Endothelial cell of umbilical vein (primary cell): ENCODE results near the gene TNRC6B.
"Not testable (repeated sequence)": the region's sequence is repeated elsewhere in the genome, so short reads cannot be mapped to it uniquely, and the experiment has no call there.

Source experiments
- EZH2 ChIP-seq: IDR thresholded peaks from 2 replicates; pipeline ENCODE4 v1.6.1; 2012; ENCODE audit warnings: borderline replicate concordance, low read depth, mild to moderate bottlenecking, moderate library complexity, low read length, inconsistent platforms; ENCODE audit not compliant: severe bottlenecking
- FOS ChIP-seq: IDR thresholded peaks from 2 replicates; pipeline ENCODE4 v1.6.1; 2011; ENCODE audit warnings: mild to moderate bottlenecking, low read length, moderate library complexity, borderline replicate concordance; ENCODE audit not compliant: insufficient read depth
- GATA2 ChIP-seq: IDR thresholded peaks from 2 replicates; pipeline ENCODE4 v1.7.0; 2011; ENCODE audit warnings: low read depth, mild to moderate bottlenecking, moderate library complexity, mixed read lengths, low read length; ENCODE audit not compliant: insufficient read length, insufficient read depth
- JUN ChIP-seq: IDR thresholded peaks from 2 replicates; pipeline ENCODE4 v1.6.1; 2011; ENCODE audit warnings: borderline replicate concordance, low read depth; ENCODE audit not compliant: insufficient read length, insufficient read depth
- MYC ChIP-seq: IDR thresholded peaks from one replicate; pipeline ENCODE4 v1.6.1; 2011; ENCODE audit warnings: mild to moderate bottlenecking, low read depth, low read length
- POLR2A ChIP-seq: IDR thresholded peaks from 2 replicates; pipeline ENCODE4 v1.6.1; 2012; ENCODE audit warnings: low read depth, mild to moderate bottlenecking, control low read depth, low read length
- POLR2AphosphoS5 ChIP-seq: IDR thresholded peaks from 2 replicates; pipeline ENCODE4 v1.6.1; 2012; ENCODE audit warnings: low read depth, mild to moderate bottlenecking, control low read depth, low read length, moderate library complexity; ENCODE audit not compliant: insufficient read depth
- TF ChIP-seq, protein P1 (sequence below), 2 donors: IDR thresholded peaks; 1 replicate in 1 of 2; 2 replicates in 1 of 2; pipeline ENCODE4 v1.5.1; 2011; ENCODE audit warnings: low read length in 2 of 2, mild to moderate bottlenecking in 2 of 2, moderate library complexity in 2 of 2, control low read depth in 1 of 2, inconsistent platforms in 1 of 2, low read depth in 1 of 2; ENCODE audit not compliant: insufficient read depth in 1 of 2; ENCODE audit errors: extremely low read depth in 1 of 2
- TF ChIP-seq, protein P2 (sequence below): IDR thresholded peaks from 2 replicates; pipeline ENCODE4 v1.6.1; 2011; ENCODE audit not compliant: insufficient read depth, insufficient read length

DNA sequence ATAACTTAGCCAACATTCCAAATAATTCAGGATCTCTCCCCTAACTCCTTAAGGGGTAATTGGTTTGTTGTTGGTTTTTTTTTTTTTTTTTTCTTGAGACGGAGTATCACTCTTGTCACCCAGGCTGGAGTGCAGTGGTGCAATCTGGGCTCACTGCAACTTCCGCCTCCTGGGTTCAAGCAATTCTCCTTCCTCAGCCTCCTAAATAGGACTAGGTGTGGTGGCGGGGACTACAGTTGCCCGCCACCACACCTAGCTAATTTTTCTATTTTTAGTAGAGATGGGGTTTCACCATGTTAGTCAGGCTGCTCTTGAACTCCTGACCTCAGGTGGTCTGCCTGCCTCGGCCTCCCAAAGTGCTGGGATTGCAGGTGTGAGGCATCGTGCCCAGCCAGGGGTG lies 21.0 kb upstream of the TNRC6B start:
- not testable (repeated sequence) for TF ChIP-seq EZH2, POLR2A, GATA2, MYC, POLR2AphosphoS5, FOS, JUN
- TF ChIP-seq, protein P1, sequence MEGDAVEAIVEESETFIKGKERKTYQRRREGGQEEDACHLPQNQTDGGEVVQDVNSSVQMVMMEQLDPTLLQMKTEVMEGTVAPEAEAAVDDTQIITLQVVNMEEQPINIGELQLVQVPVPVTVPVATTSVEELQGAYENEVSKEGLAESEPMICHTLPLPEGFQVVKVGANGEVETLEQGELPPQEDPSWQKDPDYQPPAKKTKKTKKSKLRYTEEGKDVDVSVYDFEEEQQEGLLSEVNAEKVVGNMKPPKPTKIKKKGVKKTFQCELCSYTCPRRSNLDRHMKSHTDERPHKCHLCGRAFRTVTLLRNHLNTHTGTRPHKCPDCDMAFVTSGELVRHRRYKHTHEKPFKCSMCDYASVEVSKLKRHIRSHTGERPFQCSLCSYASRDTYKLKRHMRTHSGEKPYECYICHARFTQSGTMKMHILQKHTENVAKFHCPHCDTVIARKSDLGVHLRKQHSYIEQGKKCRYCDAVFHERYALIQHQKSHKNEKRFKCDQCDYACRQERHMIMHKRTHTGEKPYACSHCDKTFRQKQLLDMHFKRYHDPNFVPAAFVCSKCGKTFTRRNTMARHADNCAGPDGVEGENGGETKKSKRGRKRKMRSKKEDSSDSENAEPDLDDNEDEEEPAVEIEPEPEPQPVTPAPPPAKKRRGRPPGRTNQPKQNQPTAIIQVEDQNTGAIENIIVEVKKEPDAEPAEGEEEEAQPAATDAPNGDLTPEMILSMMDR (IDR thresholded peaks at IDR 0.05; ENCODE audit: extremely low read depth in 1 of 2, insufficient read depth in 1 of 2, low read depth in 1 of 2, low read length in 2 of 2), result not testable (repeated sequence)
- TF ChIP-seq, protein P2, sequence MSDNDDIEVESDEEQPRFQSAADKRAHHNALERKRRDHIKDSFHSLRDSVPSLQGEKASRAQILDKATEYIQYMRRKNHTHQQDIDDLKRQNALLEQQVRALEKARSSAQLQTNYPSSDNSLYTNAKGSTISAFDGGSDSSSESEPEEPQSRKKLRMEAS, result not testable (repeated sequence)
